ENCODE data around the gene RMRP.

RMRP gene

DNA sequence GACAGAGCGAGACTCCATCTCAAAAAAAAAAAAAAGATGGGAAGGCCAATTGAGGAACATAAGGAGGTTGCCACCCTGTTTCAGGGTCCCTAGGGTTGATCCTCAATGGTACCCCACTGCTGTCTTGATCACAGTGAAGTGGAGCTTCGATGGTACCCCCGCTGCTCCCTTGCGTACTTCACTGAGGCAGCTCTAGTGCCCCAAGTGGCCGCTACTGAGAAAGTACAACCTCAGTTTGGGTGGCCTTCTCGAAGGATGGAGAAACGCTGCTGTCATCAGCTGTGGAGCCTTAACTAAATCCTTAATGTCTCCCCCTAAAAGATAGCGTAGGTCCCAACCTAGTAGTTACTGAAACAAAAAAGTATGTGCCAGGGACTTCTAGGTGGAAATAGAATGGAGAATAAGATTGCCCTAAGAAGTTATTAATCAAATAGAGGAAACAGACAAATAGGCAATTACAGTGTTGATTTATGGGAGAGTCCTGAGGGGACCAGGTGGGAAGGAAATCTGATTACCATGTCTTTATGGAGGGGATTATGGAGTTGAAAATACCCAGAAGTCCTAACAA is 46.5 kb downstream of the RMRP start:
- FAIRE-seq = no peak
- no peak for TF ChIP-seq POLR2A (IDR thresholded peaks at IDR 0.05; ENCODE audit: low read depth, low read length)
- no peak for DNase-seq (ENCODE audit: insufficient read length, low spot score)

DNA sequence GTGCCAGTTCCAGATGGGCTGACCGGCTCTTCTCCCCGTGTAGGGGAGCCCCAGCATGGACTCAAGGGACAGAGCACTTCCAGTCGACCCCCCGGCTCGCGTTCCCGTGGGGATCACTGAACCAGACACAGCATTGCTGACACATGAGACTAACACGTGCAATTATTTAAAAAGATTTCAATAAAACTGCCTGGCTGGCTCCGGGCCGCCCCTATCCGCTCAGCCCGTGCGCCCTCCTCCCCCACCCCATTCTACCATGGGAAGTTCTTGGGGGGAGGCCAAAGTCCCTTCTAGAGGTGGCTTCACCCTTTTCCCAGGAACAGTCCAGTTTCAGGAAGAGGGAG is 48.0 kb downstream of the RMRP start:
- no peak for TF ChIP-seq POLR2A (IDR thresholded peaks at IDR 0.05; ENCODE audit: low read depth, low read length)
- FAIRE-seq = no peak
- DNase-seq (ENCODE audit: insufficient read length, low spot score) = no peak

DNA sequence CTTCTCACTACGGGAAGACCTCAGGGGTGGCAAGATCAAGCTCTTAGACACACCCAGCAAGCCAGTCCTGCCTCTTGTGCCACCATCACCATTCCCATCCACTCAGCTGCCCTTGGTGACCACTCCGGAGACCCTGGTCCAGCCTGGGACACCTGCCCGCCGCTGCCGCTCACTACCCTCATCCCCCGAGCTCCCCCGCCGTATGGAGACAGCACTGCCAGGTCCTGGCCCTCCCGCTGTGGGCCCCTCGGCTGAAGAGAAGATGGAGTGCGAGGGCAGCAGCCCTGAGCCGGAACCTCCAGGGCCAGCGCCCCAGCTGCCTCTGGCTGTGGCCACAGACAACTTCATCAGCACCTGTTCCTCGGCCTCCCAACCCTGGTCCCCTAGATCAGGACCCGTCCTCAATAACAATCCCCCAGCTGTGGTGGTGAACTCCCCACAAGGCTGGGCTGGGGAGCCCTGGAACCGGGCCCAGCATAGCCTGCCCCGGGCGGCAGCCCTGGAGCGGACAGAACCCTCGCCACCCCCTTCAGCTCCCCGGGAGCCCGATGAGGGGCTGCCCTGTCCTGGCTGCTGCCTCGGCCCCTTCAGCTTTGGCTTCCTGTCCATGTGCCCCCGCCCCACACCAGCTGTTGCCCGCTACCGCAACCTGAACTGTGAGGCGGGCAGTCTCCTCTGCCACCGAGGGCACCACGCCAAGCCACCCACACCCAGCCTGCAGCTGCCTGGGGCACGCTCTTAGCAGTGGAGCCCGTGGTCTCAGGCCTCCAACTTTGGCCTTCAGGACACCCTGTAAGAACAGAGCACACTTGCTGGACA is 48.6 kb downstream of the RMRP start:
- FAIRE-seq (no peak), DNase-seq (ENCODE audit: insufficient read length, low spot score) (no peak)
- no peak for TF ChIP-seq POLR2A (IDR thresholded peaks at IDR 0.05; ENCODE audit: low read depth, low read length)

DNA sequence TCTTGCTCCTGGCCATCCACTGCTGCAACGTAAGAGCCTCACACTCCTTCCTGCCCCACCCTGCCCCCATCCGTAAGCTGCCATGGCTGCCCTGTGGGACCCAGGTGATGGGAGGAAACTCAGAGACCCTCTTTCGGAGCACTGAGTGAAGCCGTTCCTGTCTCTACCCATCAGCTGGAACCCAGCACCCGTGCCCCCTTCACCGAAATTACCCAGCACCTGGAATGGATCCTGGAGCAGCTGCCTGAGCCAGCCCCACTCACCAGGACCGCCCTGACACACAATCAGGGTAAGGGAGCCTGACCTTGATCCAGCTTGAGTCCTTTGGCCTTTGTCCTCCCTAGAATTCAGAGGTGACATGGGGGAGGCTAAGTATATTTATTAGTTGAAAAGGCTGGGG is 49.6 kb downstream of the RMRP start:
- TF ChIP-seq POLR2A (IDR thresholded peaks at IDR 0.05; ENCODE audit: low read depth, low read length) = no peak
- DNase-seq (ENCODE audit: insufficient read length, low spot score) (no peak), FAIRE-seq (no peak)

All from H54 (cell line).